Anterior cingulate cortex (tissue), 58 donors: ENCODE measurements around the gene TMEM239.
"Not testable (repeated sequence)": the region's sequence is repeated elsewhere in the genome, so short reads cannot be mapped to it uniquely, and the experiment has no call there.

Experiments used
- DNase-seq, 58 donors: peaks; one replicate each; lab custom pipeline; 2025; lab: John Stamatoyannopoulos, UW

The TMEM239 gene

GRCh38 chr20:2799271-2799670 lies 16.9 kb upstream of the TMEM239 start:
- DNase-seq, result no peak

- DNase-seq, result no peak
Measured at GRCh38 chr20:2799688-2800520, 16.3 kb upstream of the TMEM239 start.

GRCh38 chr20:2800521-2801285 lies 15.5 kb upstream of the TMEM239 start, which contains the start of gene CPXM1:
Gene CPXM1 (minus strand): TSS chr20:2800627. CDS start chr20:2800572, 55 bp downstream.
- DNase-seq, result no peak

- no peak for DNase-seq
Measured at GRCh38 chr20:2801286-2801728, 14.9 kb upstream of the TMEM239 start.

- no peak for DNase-seq
Measured at GRCh38 chr20:2804041-2804828, 11.9 kb upstream of the TMEM239 start.

- no peak for DNase-seq
Measured at GRCh38 chr20:2804852-2805688, 11.1 kb upstream of the TMEM239 start.

- no peak for DNase-seq
Measured at GRCh38 chr20:2805689-2806350, 10.3 kb upstream of the TMEM239 start.

- DNase-seq, result no peak
Measured at GRCh38 chr20:2806351-2806701, 9.8 kb upstream of the TMEM239 start.

GRCh38 chr20:2807019-2807418 lies 9.1 kb upstream of the TMEM239 start:
- DNase-seq, result no peak

- DNase-seq, result not testable (repeated sequence)
Measured at GRCh38 chr20:2807929-2808328, 8.2 kb upstream of the TMEM239 start.

- DNase-seq, result no peak
Measured at GRCh38 chr20:2809690-2810089, 6.5 kb upstream of the TMEM239 start.

GRCh38 chr20:2812189-2812588 lies 4.0 kb upstream of the TMEM239 start:
- no peak for DNase-seq

- no peak for DNase-seq
Measured at GRCh38 chr20:2814076-2814475, 2.1 kb upstream of the TMEM239 start.

GRCh38 chr20:2814587-2815051 lies 1.5 kb upstream of the TMEM239 start, which contains the start of gene C20orf141:
Gene C20orf141 (plus strand): TSS chr20:2814987. CDS start chr20:2815185, 198 bp downstream.
- no peak for DNase-seq

- DNase-seq, result no peak
Measured at GRCh38 chr20:2815242-2815900, 793 bp upstream of the TMEM239 start.

- no peak for DNase-seq
Measured at GRCh38 chr20:2816583-2817340, 598 bp downstream of the TMEM239 start.

- no peak for DNase-seq
Measured at GRCh38 chr20:2817341-2817726, 1.2 kb downstream of the TMEM239 start.
